Measurements from ENCODE around the gene PSMA8.
"Not testable (repeated sequence)": the region's sequence is repeated elsewhere in the genome, so short reads cannot be mapped to it uniquely, and the experiment has no call there.

Gene PSMA8

GRCh38 chr18:26164571-26164970 is 30.9 kb downstream of the PSMA8 start:
- Histone ChIP-seq H3K79me1 (ENCODE audit: low read length) (no peaks in the 10 kb centered on the region), H3K18ac (ENCODE audit: low read length) (no peak overlapping the region), H3K4me2 (ENCODE audit: low read length) (no peak overlapping the region), H3K27me3 (ENCODE audit: insufficient read depth, low read length) (no peaks in the 10 kb centered on the region), H2AFZ (ENCODE audit: insufficient read depth, low read length, poor library complexity) (no peak overlapping the region), H3K4me3 (ENCODE audit: low read depth, low read length) (no peak overlapping the region), H3K4me1 (ENCODE audit: control insufficient read depth in 1 of 2, insufficient read depth in 2 of 2, low read length in 2 of 2) (no peaks in the 10 kb centered on the region), H2AK5ac (ENCODE audit: low read length) (no peak overlapping the region), H4K12ac (ENCODE audit: low read depth, low read length) (no peak overlapping the region), H2BK120ac (ENCODE audit: insufficient read depth, low read length, poor library complexity) (no peak overlapping the region), H4K91ac (ENCODE audit: low read depth, low read length) (no peak overlapping the region), H3K9ac (ENCODE audit: low read length) (no peak overlapping the region), H3K27ac (ENCODE audit: low read depth, low read length) (no peak overlapping the region), H3K4ac (ENCODE audit: low read depth, low read length) (no peak overlapping the region), H2BK12ac (ENCODE audit: low read length) (no peak overlapping the region), H3K23ac (ENCODE audit: low read length) (no peak overlapping the region), H3K36me3 (ENCODE audit: control insufficient read depth in 1 of 2, insufficient read depth in 2 of 2, low read length in 2 of 2) (no peaks in the 10 kb centered on the region), H3K14ac (ENCODE audit: low read length) (no peak overlapping the region), H3K79me2 (ENCODE audit: control insufficient read depth, insufficient read depth, low read length, poor library complexity) (no peaks in the 10 kb centered on the region), H3K9me3 (ENCODE audit: insufficient read depth, low read depth, low read length) (no peaks in the 10 kb centered on the region), H4K8ac (ENCODE audit: low read depth, low read length) (no peak overlapping the region), H2BK5ac (ENCODE audit: low read depth, low read length, poor library complexity) (no peak overlapping the region)
- WGBS (ENCODE audit: extremely low coverage, insufficient coverage, insufficient read length) = 100% methylated on average over 1 of the region's 2 CpGs
- DNase-seq = no peak

GRCh38 chr18:26167592-26167991 is 33.9 kb downstream of the PSMA8 start:
- H3K4ac ChIP-seq (ENCODE audit: low read depth, low read length); H3K9me3 ChIP-seq (ENCODE audit: insufficient read depth, low read depth, low read length); H3K4me1 ChIP-seq (ENCODE audit: control insufficient read depth in 1 of 2, insufficient read depth in 2 of 2, low read length in 2 of 2); H2BK12ac ChIP-seq (ENCODE audit: low read length); H3K14ac ChIP-seq (ENCODE audit: low read length); H4K91ac ChIP-seq (ENCODE audit: low read depth, low read length); H4K8ac ChIP-seq (ENCODE audit: low read depth, low read length); H2BK120ac ChIP-seq (ENCODE audit: insufficient read depth, low read length, poor library complexity); H2AFZ ChIP-seq (ENCODE audit: insufficient read depth, low read length, poor library complexity); H3K4me2 ChIP-seq (ENCODE audit: low read length); H2AK5ac ChIP-seq (ENCODE audit: low read length); DNase-seq; H2BK5ac ChIP-seq (ENCODE audit: low read depth, low read length, poor library complexity); H3K27ac ChIP-seq (ENCODE audit: low read depth, low read length); H3K27me3 ChIP-seq (ENCODE audit: insufficient read depth, low read length); H3K4me3 ChIP-seq (ENCODE audit: low read depth, low read length); H3K36me3 ChIP-seq (ENCODE audit: control insufficient read depth in 1 of 2, insufficient read depth in 2 of 2, low read length in 2 of 2); H3K79me2 ChIP-seq (ENCODE audit: control insufficient read depth, insufficient read depth, low read length, poor library complexity); H4K12ac ChIP-seq (ENCODE audit: low read depth, low read length); H3K18ac ChIP-seq (ENCODE audit: low read length); H3K79me1 ChIP-seq (ENCODE audit: low read length); H3K9ac ChIP-seq (ENCODE audit: low read length); H3K23ac ChIP-seq (ENCODE audit: low read length): not testable (repeated sequence)
- no CpG with 5 or more reads among the region's 1 CpG for WGBS (ENCODE audit: extremely low coverage, insufficient coverage, insufficient read length)

- Histone ChIP-seq H3K18ac (ENCODE audit: low read length) (no peak overlapping the region), H4K8ac (ENCODE audit: low read depth, low read length) (no peak overlapping the region), H2BK12ac (ENCODE audit: low read length) (no peak overlapping the region), H2AK5ac (ENCODE audit: low read length) (no peak overlapping the region), H3K4me1 (ENCODE audit: control insufficient read depth in 1 of 2, insufficient read depth in 2 of 2, low read length in 2 of 2) (no peaks in the 10 kb centered on the region), H2BK120ac (ENCODE audit: insufficient read depth, low read length, poor library complexity) (no peak overlapping the region), H3K4me2 (ENCODE audit: low read length) (no peak overlapping the region), H4K12ac (ENCODE audit: low read depth, low read length) (no peak overlapping the region), H3K27ac (ENCODE audit: low read depth, low read length) (no peak overlapping the region), H3K14ac (ENCODE audit: low read length) (no peak overlapping the region), H3K79me2 (ENCODE audit: control insufficient read depth, insufficient read depth, low read length, poor library complexity) (no peaks in the 10 kb centered on the region), H2AFZ (ENCODE audit: insufficient read depth, low read length, poor library complexity) (no peak overlapping the region), H3K23ac (ENCODE audit: low read length) (no peak overlapping the region), H3K36me3 (ENCODE audit: control insufficient read depth in 1 of 2, insufficient read depth in 2 of 2, low read length in 2 of 2) (no peaks in the 10 kb centered on the region), H3K27me3 (ENCODE audit: insufficient read depth, low read length) (no peaks in the 10 kb centered on the region), H3K4me3 (ENCODE audit: low read depth, low read length) (no peak overlapping the region), H3K4ac (ENCODE audit: low read depth, low read length) (no peak overlapping the region), H4K91ac (ENCODE audit: low read depth, low read length) (no peak overlapping the region), H3K9me3 (ENCODE audit: insufficient read depth, low read depth, low read length) (no peaks in the 10 kb centered on the region), H3K9ac (ENCODE audit: low read length) (no peak overlapping the region), H3K79me1 (ENCODE audit: low read length) (no peaks in the 10 kb centered on the region), H2BK5ac (ENCODE audit: low read depth, low read length, poor library complexity) (no peak overlapping the region)
- no CpG with 5 or more reads among the region's 2 CpGs for WGBS (ENCODE audit: extremely low coverage, insufficient coverage, insufficient read length)
- no peak for DNase-seq
Observed at GRCh38 chr18:26175481-26175880, 41.8 kb downstream of the PSMA8 start.

DNA sequence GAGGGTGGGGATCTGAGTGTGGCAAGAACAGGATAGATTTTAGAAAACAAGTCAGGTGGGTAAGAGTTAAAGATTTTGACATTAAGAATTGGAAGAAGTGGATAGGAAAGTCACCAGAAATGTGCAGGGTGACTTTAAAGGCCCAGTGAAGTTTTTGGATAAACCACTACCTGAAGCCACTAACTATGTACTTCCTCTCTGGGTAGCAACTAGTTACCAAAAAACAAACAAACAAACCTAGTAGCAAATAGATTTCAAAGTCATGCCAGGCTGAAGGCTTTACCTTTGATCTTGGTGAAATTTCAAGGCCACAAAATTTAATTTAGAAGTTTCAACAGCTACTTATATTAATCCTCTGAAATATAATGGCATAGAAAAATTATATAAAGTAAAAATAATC is 42.5 kb downstream of the PSMA8 start:
- H2AFZ ChIP-seq (ENCODE audit: insufficient read depth, low read length, poor library complexity) = no peak overlapping the region
- H3K4me1 ChIP-seq (ENCODE audit: control insufficient read depth in 1 of 2, insufficient read depth in 2 of 2, low read length in 2 of 2) = no peaks in the 10 kb centered on the region
- H3K79me1 ChIP-seq (ENCODE audit: low read length) = no peaks in the 10 kb centered on the region
- no peak overlapping the region for H2BK120ac ChIP-seq (ENCODE audit: insufficient read depth, low read length, poor library complexity)
- no peak overlapping the region for H3K18ac ChIP-seq (ENCODE audit: low read length)
- no peak overlapping the region for H4K12ac ChIP-seq (ENCODE audit: low read depth, low read length)
- H3K9ac ChIP-seq (ENCODE audit: low read length) = no peak overlapping the region
- no peak overlapping the region for H3K4me2 ChIP-seq (ENCODE audit: low read length)
- H3K9me3 ChIP-seq (ENCODE audit: insufficient read depth, low read depth, low read length) = no peaks in the 10 kb centered on the region
- H3K14ac ChIP-seq (ENCODE audit: low read length) = no peak overlapping the region
- no peak overlapping the region for H2BK5ac ChIP-seq (ENCODE audit: low read depth, low read length, poor library complexity)
- H3K27ac ChIP-seq (ENCODE audit: low read depth, low read length) = no peak overlapping the region
- H3K79me2 ChIP-seq (ENCODE audit: control insufficient read depth, insufficient read depth, low read length, poor library complexity) = no peaks in the 10 kb centered on the region
- H2AK5ac ChIP-seq (ENCODE audit: low read length) = no peak overlapping the region
- no peak overlapping the region for H3K4ac ChIP-seq (ENCODE audit: low read depth, low read length)
- no peaks in the 10 kb centered on the region for H3K36me3 ChIP-seq (ENCODE audit: control insufficient read depth in 1 of 2, insufficient read depth in 2 of 2, low read length in 2 of 2)
- H3K4me3 ChIP-seq (ENCODE audit: low read depth, low read length) = no peak overlapping the region
- H3K27me3 ChIP-seq (ENCODE audit: insufficient read depth, low read length) = no peaks in the 10 kb centered on the region
- H3K23ac ChIP-seq (ENCODE audit: low read length) = no peak overlapping the region
- no peak overlapping the region for H4K91ac ChIP-seq (ENCODE audit: low read depth, low read length)
- H4K8ac ChIP-seq (ENCODE audit: low read depth, low read length) = no peak overlapping the region
- no peak for DNase-seq
- H2BK12ac ChIP-seq (ENCODE audit: low read length) = no peak overlapping the region

All from trophoblast cell (in vitro differentiated cells and primary cell).